Lower leg skin (tissue), 3 donors: Measurements from ENCODE around the gene OXSR1.

Experiments
- POLR2A ChIP-seq, 2 donors: fragments of 450-650 bp; IDR thresholded peaks; one replicate each; pipeline ENCODE4 v1.6.1; 2016 to 2017; ENCODE audit warnings: antibody characterized with exemption in 2 of 2, mild to moderate bottlenecking in 1 of 2, moderate library complexity in 1 of 2
- TF ChIP-seq, protein P1 (sequence below), 3 donors: fragments of 450-650 bp; IDR thresholded peaks; one replicate each; pipeline ENCODE4 v1.5.1; 2016; ENCODE audit warnings: antibody characterized with exemption in 3 of 3, mild to moderate bottlenecking in 3 of 3, moderate library complexity in 2 of 3

DNA sequence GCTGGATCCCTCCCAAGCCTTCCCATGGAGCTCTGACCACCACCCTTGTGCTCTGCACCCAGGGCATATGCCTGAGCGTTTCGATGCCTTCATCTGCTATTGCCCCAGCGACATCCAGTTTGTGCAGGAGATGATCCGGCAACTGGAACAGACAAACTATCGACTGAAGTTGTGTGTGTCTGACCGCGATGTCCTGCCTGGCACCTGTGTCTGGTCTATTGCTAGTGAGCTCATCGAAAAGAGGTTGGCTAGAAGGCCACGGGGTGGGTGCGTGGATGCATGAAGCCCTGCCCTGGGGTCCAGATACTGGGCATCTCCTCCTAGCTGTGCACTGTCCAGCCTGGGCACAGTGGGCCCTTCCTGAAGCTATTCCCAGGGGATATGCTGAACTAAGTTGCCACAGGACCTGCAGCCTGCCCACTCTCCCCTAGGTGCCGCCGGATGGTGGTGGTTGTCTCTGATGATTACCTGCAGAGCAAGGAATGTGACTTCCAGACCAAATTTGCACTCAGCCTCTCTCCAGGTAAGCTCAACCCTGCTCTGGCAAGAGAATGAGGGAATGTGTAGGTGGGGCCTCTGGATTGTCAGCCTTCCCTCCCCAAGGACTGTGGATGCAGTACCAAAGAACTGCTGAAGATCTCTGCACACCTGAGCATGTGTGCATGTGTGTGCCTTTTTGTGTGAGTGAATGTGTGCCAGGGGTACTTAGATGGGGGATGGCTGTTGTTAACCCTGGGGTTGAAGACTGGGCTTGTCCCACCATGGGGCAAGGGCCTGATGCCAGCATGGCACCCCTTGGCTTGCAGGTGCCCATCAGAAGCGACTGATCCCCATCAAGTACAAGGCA is 24.8 kb upstream of the OXSR1 start:
- TF ChIP-seq, protein P1, sequence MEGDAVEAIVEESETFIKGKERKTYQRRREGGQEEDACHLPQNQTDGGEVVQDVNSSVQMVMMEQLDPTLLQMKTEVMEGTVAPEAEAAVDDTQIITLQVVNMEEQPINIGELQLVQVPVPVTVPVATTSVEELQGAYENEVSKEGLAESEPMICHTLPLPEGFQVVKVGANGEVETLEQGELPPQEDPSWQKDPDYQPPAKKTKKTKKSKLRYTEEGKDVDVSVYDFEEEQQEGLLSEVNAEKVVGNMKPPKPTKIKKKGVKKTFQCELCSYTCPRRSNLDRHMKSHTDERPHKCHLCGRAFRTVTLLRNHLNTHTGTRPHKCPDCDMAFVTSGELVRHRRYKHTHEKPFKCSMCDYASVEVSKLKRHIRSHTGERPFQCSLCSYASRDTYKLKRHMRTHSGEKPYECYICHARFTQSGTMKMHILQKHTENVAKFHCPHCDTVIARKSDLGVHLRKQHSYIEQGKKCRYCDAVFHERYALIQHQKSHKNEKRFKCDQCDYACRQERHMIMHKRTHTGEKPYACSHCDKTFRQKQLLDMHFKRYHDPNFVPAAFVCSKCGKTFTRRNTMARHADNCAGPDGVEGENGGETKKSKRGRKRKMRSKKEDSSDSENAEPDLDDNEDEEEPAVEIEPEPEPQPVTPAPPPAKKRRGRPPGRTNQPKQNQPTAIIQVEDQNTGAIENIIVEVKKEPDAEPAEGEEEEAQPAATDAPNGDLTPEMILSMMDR (IDR thresholded peaks at IDR 0.05) = no peak
- TF ChIP-seq POLR2A (IDR thresholded peaks at IDR 0.05) = no peak
